PC-3 (cell line): Measurements from ENCODE around the gene PDRG1.

ENCODE experiments used
- EZH2 ChIP-seq: fragments of 300-600 bp; sonication (generic); IDR thresholded peaks from one replicate; pipeline ENCODE4 v1.6.1; 2017; ENCODE audit warnings: antibody characterized with exemption, mild to moderate bottlenecking, low read length; ENCODE audit not compliant: unreplicated experiment
- EZH2phosphoT487 ChIP-seq: fragments of 300-600 bp; sonication (generic); IDR thresholded peaks from 2 replicates; pipeline ENCODE4 v1.6.1; 2018; ENCODE audit warnings: mild to moderate bottlenecking, antibody characterized with exemption, low read length, borderline replicate concordance
- TF ChIP-seq, protein P1 (sequence below): fragments of 300-600 bp; sonication (generic); conservative IDR thresholded peaks from 2 replicates; pipeline ENCODE4 v1.5.1; 2017; ENCODE audit warnings: antibody characterized with exemption, low read depth, mild to moderate bottlenecking, low read length

DNA sequence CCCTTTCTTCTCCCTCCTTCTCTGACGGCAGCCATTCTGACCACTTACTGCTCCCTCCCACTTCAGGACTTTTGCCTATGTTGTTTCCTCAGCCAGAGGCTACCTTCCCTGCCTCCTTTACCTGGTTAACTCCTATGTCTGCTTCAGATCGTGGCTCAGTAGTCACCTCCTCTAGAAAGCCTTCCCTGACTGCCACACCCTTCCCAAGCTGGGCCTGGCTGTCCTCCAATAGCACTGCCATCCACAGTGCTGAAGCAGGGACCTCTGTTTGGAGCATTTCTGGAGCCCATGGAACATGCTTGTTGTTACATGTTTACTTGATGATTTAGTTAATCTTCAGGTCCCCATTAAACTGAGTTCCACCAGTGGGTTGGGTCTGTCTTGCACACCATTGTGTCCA, 29.9 kb upstream of the PDRG1 start:
- TF ChIP-seq EZH2phosphoT487, result no peak
- no peak for TF ChIP-seq EZH2
- TF ChIP-seq, protein P1, sequence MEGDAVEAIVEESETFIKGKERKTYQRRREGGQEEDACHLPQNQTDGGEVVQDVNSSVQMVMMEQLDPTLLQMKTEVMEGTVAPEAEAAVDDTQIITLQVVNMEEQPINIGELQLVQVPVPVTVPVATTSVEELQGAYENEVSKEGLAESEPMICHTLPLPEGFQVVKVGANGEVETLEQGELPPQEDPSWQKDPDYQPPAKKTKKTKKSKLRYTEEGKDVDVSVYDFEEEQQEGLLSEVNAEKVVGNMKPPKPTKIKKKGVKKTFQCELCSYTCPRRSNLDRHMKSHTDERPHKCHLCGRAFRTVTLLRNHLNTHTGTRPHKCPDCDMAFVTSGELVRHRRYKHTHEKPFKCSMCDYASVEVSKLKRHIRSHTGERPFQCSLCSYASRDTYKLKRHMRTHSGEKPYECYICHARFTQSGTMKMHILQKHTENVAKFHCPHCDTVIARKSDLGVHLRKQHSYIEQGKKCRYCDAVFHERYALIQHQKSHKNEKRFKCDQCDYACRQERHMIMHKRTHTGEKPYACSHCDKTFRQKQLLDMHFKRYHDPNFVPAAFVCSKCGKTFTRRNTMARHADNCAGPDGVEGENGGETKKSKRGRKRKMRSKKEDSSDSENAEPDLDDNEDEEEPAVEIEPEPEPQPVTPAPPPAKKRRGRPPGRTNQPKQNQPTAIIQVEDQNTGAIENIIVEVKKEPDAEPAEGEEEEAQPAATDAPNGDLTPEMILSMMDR, result no peak
